ENCODE results near the gene MAP1LC3A.

GRCh38 chr20:34530342-34530741 lies 28.2 kb upstream of the MAP1LC3A start:
- TF ChIP-seq CTCF (conservative IDR thresholded peaks at IDR 0.05; ENCODE audit: low read length): no peak
- no peak for TF ChIP-seq EZH2phosphoT487 (IDR thresholded peaks at IDR 0.05; ENCODE audit: borderline replicate concordance, low read depth, low read length)
